Smooth muscle cell (in vitro differentiated cells): ENCODE data around the gene MEA1. TPM values are rescaled to one million over a fixed set of nuclear protein-coding genes. Genes with fewer than 3 reads are reported as not detected.

Source experiments
- DNase-seq: peaks from one replicate; lab custom pipeline; 2025; ENCODE audit not compliant: unreplicated experiment; lab: John Stamatoyannopoulos, UW
- H2AFZ ChIP-seq: fragments of 200-600 bp; sonication (generic); 2 replicates; pipeline ENCODE4 v1.6.0; 2016; ENCODE audit warnings: antibody characterized with exemption, low read depth, mild to moderate bottlenecking
- H3F3A ChIP-seq: fragments of 200-600 bp; sonication (generic); 2 replicates; pipeline ENCODE4 v1.6.0; 2017; ENCODE audit warnings: antibody characterized with exemption, low read depth
- H3K27ac ChIP-seq: fragments of 200-600 bp; sonication (generic); 2 replicates; pipeline ENCODE4 v1.5.1; 2016; ENCODE audit warnings: low read depth, mild to moderate bottlenecking
- H3K27me3 ChIP-seq: fragments of 200-600 bp; sonication (generic); 2 replicates; pipeline ENCODE4 v1.6.1; 2016; ENCODE audit warnings: low read depth, mild to moderate bottlenecking
- H3K36me3 ChIP-seq: fragments of 200-600 bp; sonication (generic); 2 replicates; pipeline ENCODE4 v1.5.1; 2016; ENCODE audit warnings: low read depth
- H3K4me1 ChIP-seq: fragments of 200-600 bp; sonication (generic); 2 replicates; pipeline ENCODE4 v1.5.1; 2016; ENCODE audit warnings: low read depth
- H3K4me2 ChIP-seq: fragments of 200-600 bp; sonication (generic); 2 replicates; pipeline ENCODE4 v1.6.0; 2016; ENCODE audit warnings: mild to moderate bottlenecking
- H3K4me3 ChIP-seq: fragments of 200-600 bp; sonication (generic); 2 replicates; pipeline ENCODE4 v1.5.1; 2016; ENCODE audit warnings: mild to moderate bottlenecking
- H3K79me2 ChIP-seq: fragments of 200-600 bp; sonication (generic); 2 replicates; pipeline ENCODE4 v1.6.0; 2016; ENCODE audit warnings: low read depth, mild to moderate bottlenecking
- H3K9ac ChIP-seq: fragments of 200-600 bp; sonication (generic); 2 replicates; pipeline ENCODE4 v1.6.0; 2016; ENCODE audit warnings: low read depth
- H3K9me3 ChIP-seq: fragments of 200-600 bp; sonication (generic); replicated peaks from 2 replicates; pipeline ENCODE4 v1.5.1; 2016; ENCODE audit warnings: low read depth
- H4K20me1 ChIP-seq: fragments of 200-600 bp; sonication (generic); 2 replicates; pipeline ENCODE4 v1.6.0; 2016; ENCODE audit warnings: low read depth
- CTCF ChIP-seq: fragments of 200-600 bp; sonication (generic); IDR thresholded peaks from 2 replicates; pipeline ENCODE4 v1.5.1; 2017; ENCODE audit warnings: borderline replicate concordance, mild to moderate bottlenecking, antibody characterized with exemption; ENCODE audit not compliant: insufficient read depth, poor library complexity, severe bottlenecking
- WGBS: methylation state at CpG from one replicate; pipeline ENCODE4 v1.1.7; 2016; ENCODE audit warnings: low lambda C conversion rate; 5-methylcytosine and 5-hydroxymethylcytosine counted together
- polyA plus RNA-seq: library from polyadenylated mRNA; unstranded; fragments of >200 nt; fragmentation: Nextera tagmentation; extraction: Ambion mirVana; gene quantifications from 2 replicates; pipeline ENCODE4 v1.2.1, GENCODE V29; 2016
- total RNA-seq: library from RNA; depleted of rRNA; stranded (reverse); fragments of >200 nt; gene quantifications from 2 replicates; pipeline ENCODE4 v1.2.3, GENCODE V29; 2014

Gene MEA1
- total and polyA plus RNA-seq, 2 experiments from 2014 or later, result 86.7 to 154 TPM

GRCh38 chr6:42968126-42968701 is 45.5 kb downstream of the MEA1 start:
- no peak overlapping the region for H3K4me2 ChIP-seq
- no peaks in the 10 kb centered on the region for H3K4me1 ChIP-seq
- no peaks in the 10 kb centered on the region for H3K36me3 ChIP-seq
- H3K79me2 ChIP-seq, result no peaks in the 10 kb centered on the region
- 96% methylated on average over 12 of the region's 12 CpGs for WGBS
- no peaks in the 10 kb centered on the region for H4K20me1 ChIP-seq
- TF ChIP-seq CTCF, result no peak
- no peak overlapping the region for H2AFZ ChIP-seq
- peaks cover 8% of the 10 kb centered on the region for H3F3A ChIP-seq
- H3K27ac ChIP-seq, result no peak overlapping the region
- no peak for DNase-seq
- no peaks in the 10 kb centered on the region for H3K9me3 ChIP-seq
- H3K27me3 ChIP-seq, result no peaks in the 10 kb centered on the region
- H3K4me3 ChIP-seq, result no peak overlapping the region
- no peak overlapping the region for H3K9ac ChIP-seq

- no peak for TF ChIP-seq CTCF
- 96% methylated on average over 11 of the region's 11 CpGs for WGBS
- Histone ChIP-seq H3K4me1 (no peaks in the 10 kb centered on the region), H4K20me1 (no peaks in the 10 kb centered on the region), H2AFZ (no peak overlapping the region), H3F3A (peaks cover 8% of the 10 kb centered on the region), H3K9ac (no peak overlapping the region), H3K4me2 (no peak overlapping the region), H3K27me3 (no peaks in the 10 kb centered on the region), H3K36me3 (no peaks in the 10 kb centered on the region), H3K9me3 (no peaks in the 10 kb centered on the region), H3K27ac (no peak overlapping the region), H3K79me2 (no peaks in the 10 kb centered on the region), H3K4me3 (no peak overlapping the region)
- DNase-seq, result no peak
These were observed 46.5 kb downstream of the MEA1 start for GRCh38 chr6:42967228-42967627.

GRCh38 chr6:42966571-42966970 is 47.2 kb downstream of the MEA1 start:
- Histone ChIP-seq H3K4me2 (no peak overlapping the region), H3K36me3 (no peaks in the 10 kb centered on the region), H3K27ac (no peak overlapping the region), H4K20me1 (no peaks in the 10 kb centered on the region), H3K9me3 (no peaks in the 10 kb centered on the region), H3K9ac (no peak overlapping the region), H3K27me3 (no peaks in the 10 kb centered on the region), H2AFZ (no peak overlapping the region), H3F3A (peaks cover 1% of the 10 kb centered on the region), H3K4me3 (no peak overlapping the region), H3K79me2 (no peaks in the 10 kb centered on the region), H3K4me1 (no peaks in the 10 kb centered on the region)
- WGBS, result 84% methylated on average over 7 of the region's 7 CpGs
- TF ChIP-seq CTCF, result no peak
- no peak for DNase-seq
